ENCODE data around the gene RIMKLB.
"Not testable (repeated sequence)": the region's sequence is repeated elsewhere in the genome, so short reads cannot be mapped to it uniquely, and the experiment has no call there.

RIMKLB gene

GRCh38 chr12:8695116-8695515 lies 2.7 kb upstream of the RIMKLB start:
- no peak for DNase-seq

GRCh38 chr12:8696442-8697090 lies 1.2 kb upstream of the RIMKLB start:
- no peak for DNase-seq

- DNase-seq: no peak
Measured at GRCh38 chr12:8697120-8697475, 693 bp upstream of the RIMKLB start.

- DNase-seq: peak; percentile 55
Measured at GRCh38 chr12:8698132-8698851, 501 bp downstream of the RIMKLB start.

GRCh38 chr12:8698879-8699278 lies 1.1 kb downstream of the RIMKLB start:
- no peak for DNase-seq

GRCh38 chr12:8699714-8700113 lies 1.9 kb downstream of the RIMKLB start:
- no peak for DNase-seq

GRCh38 chr12:8701046-8701660 lies 3.4 kb downstream of the RIMKLB start:
- DNase-seq: no peak

- no peak for DNase-seq
Measured at GRCh38 chr12:8702159-8702558, 4.4 kb downstream of the RIMKLB start.

GRCh38 chr12:8709124-8709830 lies 11.5 kb downstream of the RIMKLB start:
- peak; percentile 70 for DNase-seq

- DNase-seq: no peak
Measured at GRCh38 chr12:8712572-8712971, 14.8 kb downstream of the RIMKLB start.

- no peak for DNase-seq
Measured at GRCh38 chr12:8722286-8722800, 24.6 kb downstream of the RIMKLB start.

GRCh38 chr12:8734873-8735381 lies 37.1 kb downstream of the RIMKLB start:
- no peak for DNase-seq

GRCh38 chr12:8742501-8742900 lies 44.7 kb downstream of the RIMKLB start:
- DNase-seq: no peak

- DNase-seq: not testable (repeated sequence)
Measured at GRCh38 chr12:8743121-8743520, 45.3 kb downstream of the RIMKLB start.

GRCh38 chr12:8745631-8746030 lies 47.8 kb downstream of the RIMKLB start:
- not testable (repeated sequence) for DNase-seq

GRCh38 chr12:8746046-8746445 lies 48.3 kb downstream of the RIMKLB start:
- DNase-seq: no peak

GRCh38 chr12:8760076-8760475 lies 62.3 kb downstream of the RIMKLB start:
- DNase-seq: not testable (repeated sequence)

GRCh38 chr12:8762701-8763100 lies 64.9 kb downstream of the RIMKLB start:
- DNase-seq: not testable (repeated sequence)

GRCh38 chr12:8766121-8766520 lies 68.3 kb downstream of the RIMKLB start:
- DNase-seq: not testable (repeated sequence)

- DNase-seq: no peak
Measured at GRCh38 chr12:8770499-8770898, 72.7 kb downstream of the RIMKLB start.

- DNase-seq: no peak
Measured at GRCh38 chr12:8771072-8771471, 73.3 kb downstream of the RIMKLB start.

- no peak for DNase-seq
Measured at GRCh38 chr12:8773461-8773860, 75.7 kb downstream of the RIMKLB start.

- no peak for DNase-seq
Measured at GRCh38 chr12:8779281-8779680, 81.5 kb downstream of the RIMKLB start.

Measured in suppressor macrophage treated with lipopolysaccharide for 4 hours (primary cell).